ENCODE results near the gene TNFRSF6B. TPM values are rescaled to one million over a fixed set of nuclear protein-coding genes. Genes with fewer than 3 reads are reported as not detected.
"Not testable (repeated sequence)": the region's sequence is repeated elsewhere in the genome, so short reads cannot be mapped to it uniquely, and the experiment has no call there.

Gene TNFRSF6B
- polyA plus RNA-seq, 1 of the 3 experiments (the other 2 are of a cell fraction), result 9.4 TPM

DNA sequence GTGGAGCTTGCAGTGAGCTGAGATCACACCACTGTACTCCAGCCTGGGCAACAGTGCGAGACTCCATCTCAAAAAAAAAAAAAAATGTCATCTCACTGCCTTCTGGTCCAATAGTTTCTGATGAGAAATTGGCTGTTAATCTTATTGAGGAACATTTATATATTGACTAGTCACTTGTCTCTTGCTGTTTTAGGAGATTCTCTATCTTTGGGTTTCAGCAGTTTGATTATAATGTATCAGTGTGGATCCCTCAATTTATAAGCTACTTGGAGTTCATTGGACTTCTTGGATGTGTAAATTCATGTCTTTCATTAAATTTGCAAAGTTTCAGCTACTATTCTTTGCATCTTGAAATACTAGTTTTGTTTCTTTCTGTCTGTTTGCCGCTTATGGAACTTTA, 22.5 kb downstream of the TNFRSF6B start:
- CTCF ChIA-PET, result interaction anchor here (1.0 kb wide), 1 partner anchor 57 kb away, joined by 3 read pairs; no protein-coding TSS in a partner anchor
- no peaks in the 10 kb centered on the region for H3K9me2 ChIP-seq
- H3K79me2 ChIP-seq (ENCODE audit: insufficient read depth), result peaks cover 89% of the 10 kb centered on the region
- POLR2A ChIA-PET, result interaction anchor here (1.0 kb wide), 1 partner anchor 11 kb away, joined by 3 read pairs; the partner anchor contains the start of genes ARFRP1 and ZGPAT
- no peak overlapping the region for H3K9ac ChIP-seq
- H3K4me2 ChIP-seq, result no peak overlapping the region
- 95% methylated on average over 2 of the region's 2 CpGs for WGBS (ENCODE audit: low lambda C conversion rate)
- H2AFZ ChIP-seq (ENCODE audit: low read depth), result no peak overlapping the region
- H3K9me3 ChIP-seq, result no peaks in the 10 kb centered on the region
- H3K4me3 ChIP-seq (ENCODE audit: low read depth in 2 of 2, low read length in 1 of 2), result no peak overlapping the region
- H3K27me3 ChIP-seq (ENCODE audit: insufficient read depth), result no peaks in the 10 kb centered on the region
- no peaks in the 10 kb centered on the region for H4K20me1 ChIP-seq (ENCODE audit: insufficient read depth)
- TF ChIP-seq ELF1 (IDR thresholded peaks at IDR 0.05), result no peak
- TF ChIP-seq FOXM1 (IDR thresholded peaks at IDR 0.05; ENCODE audit: low read depth), result no peak
- TF ChIP-seq RCOR1 (IDR thresholded peaks at IDR 0.05; ENCODE audit: low read length), result no peak
- TF ChIP-seq SMC3 (IDR thresholded peaks at IDR 0.05; ENCODE audit: low read depth, low read length), result no peak
- TF ChIP-seq GABPA (IDR thresholded peaks at IDR 0.05; ENCODE audit: low read depth), result no peak
- TF ChIP-seq, protein P1, sequence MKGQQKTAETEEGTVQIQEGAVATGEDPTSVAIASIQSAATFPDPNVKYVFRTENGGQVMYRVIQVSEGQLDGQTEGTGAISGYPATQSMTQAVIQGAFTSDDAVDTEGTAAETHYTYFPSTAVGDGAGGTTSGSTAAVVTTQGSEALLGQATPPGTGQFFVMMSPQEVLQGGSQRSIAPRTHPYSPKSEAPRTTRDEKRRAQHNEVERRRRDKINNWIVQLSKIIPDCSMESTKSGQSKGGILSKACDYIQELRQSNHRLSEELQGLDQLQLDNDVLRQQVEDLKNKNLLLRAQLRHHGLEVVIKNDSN (IDR thresholded peaks at IDR 0.05; ENCODE audit: borderline replicate concordance, low read depth), result no peak
- no peak for TF ChIP-seq MXI1 (IDR thresholded peaks at IDR 0.05; ENCODE audit: low read depth, low read length)
- TF ChIP-seq RFX5 (IDR thresholded peaks at IDR 0.05; ENCODE audit: low read length), result no peak
- no peak for TF ChIP-seq EZH2phosphoT487 (IDR thresholded peaks at IDR 0.05; ENCODE audit: borderline replicate concordance, low read depth)
- no peak for TF ChIP-seq FOXJ3 (CRISPR knock-in tag; IDR thresholded peaks at IDR 0.05)
- TF ChIP-seq, protein P2, sequence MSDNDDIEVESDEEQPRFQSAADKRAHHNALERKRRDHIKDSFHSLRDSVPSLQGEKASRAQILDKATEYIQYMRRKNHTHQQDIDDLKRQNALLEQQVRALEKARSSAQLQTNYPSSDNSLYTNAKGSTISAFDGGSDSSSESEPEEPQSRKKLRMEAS (IDR thresholded peaks at IDR 0.05; ENCODE audit: low read depth), result no peak
- no peak for TF ChIP-seq FOSL2 (IDR thresholded peaks at IDR 0.05; ENCODE audit: borderline replicate concordance, low read depth)
- no peak for TF ChIP-seq MEF2A (IDR thresholded peaks at IDR 0.05; ENCODE audit: borderline replicate concordance, low read depth)
- TF ChIP-seq GATA2 (CRISPR knock-in tag; IDR thresholded peaks at IDR 0.05), result no peak
- no peak for TF ChIP-seq JUND (IDR thresholded peaks at IDR 0.05)
- peaks cover 15 to 70% of the 10 kb centered on the region in 2 experiments for H3K36me3 ChIP-seq (replicated peaks in 1 of 2; ENCODE audit: control insufficient read depth in 1 of 2, insufficient read depth in 2 of 2, low read length in 1 of 2)
- H3K27ac ChIP-seq (ENCODE audit: low read depth in 2 of 2, low read length in 1 of 2), result no peak overlapping the region
- H3F3A ChIP-seq (replicated peaks; ENCODE audit: insufficient read depth), result no peaks in the 10 kb centered on the region
- no peak for DNase-seq
- no peaks in the 10 kb centered on the region for H3K4me1 ChIP-seq (ENCODE audit: control insufficient read depth in 1 of 2, insufficient read depth in 2 of 2, low read depth in 1 of 2, low read length in 1 of 2)

DNA sequence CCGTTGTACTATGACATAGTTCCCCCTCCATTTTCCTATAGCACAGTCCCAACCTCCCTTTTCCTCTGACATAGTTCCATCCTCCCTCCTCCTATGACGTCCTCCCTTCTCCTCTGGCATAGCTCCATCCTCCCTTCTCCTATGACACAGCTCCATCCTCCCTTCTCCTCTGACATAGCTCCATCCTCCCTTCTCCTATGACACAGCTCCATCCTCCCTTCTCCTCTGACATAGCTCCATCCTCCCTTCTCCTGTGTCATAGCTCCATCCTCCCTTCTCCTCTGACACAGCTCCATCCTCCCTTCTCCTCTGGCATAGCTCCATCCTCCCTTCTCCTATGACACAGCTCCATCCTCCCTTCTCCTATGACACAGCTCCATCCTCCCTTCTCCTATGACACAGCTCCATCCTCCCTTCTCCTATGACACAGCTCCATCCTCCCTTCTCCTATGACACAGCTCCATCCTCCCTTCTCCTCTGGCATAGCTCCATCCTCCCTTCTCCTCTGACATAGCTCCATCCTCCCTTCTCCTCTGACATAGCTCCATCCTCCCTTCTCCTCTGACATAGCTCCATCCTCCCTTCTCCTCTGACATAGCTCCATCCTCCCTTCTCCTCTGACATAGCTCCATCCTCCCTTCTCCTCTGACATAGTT, 26.6 kb downstream of the TNFRSF6B start:
- H2AFZ ChIP-seq (ENCODE audit: low read depth); H3K9me2 ChIP-seq; H3K4me2 ChIP-seq; H3K9ac ChIP-seq; H3K9me3 ChIP-seq; H3K4me1 ChIP-seq (ENCODE audit: control insufficient read depth in 1 of 2, insufficient read depth in 2 of 2, low read depth in 1 of 2, low read length in 1 of 2); H3K27ac ChIP-seq (ENCODE audit: low read depth in 2 of 2, low read length in 1 of 2); H3K4me3 ChIP-seq (ENCODE audit: low read depth in 2 of 2, low read length in 1 of 2); H3F3A ChIP-seq (replicated peaks; ENCODE audit: insufficient read depth); DNase-seq; H4K20me1 ChIP-seq (ENCODE audit: insufficient read depth); H3K27me3 ChIP-seq (ENCODE audit: insufficient read depth): not testable (repeated sequence)
- 95% methylated on average over 2 of the region's 2 CpGs for WGBS (ENCODE audit: low lambda C conversion rate)
- peaks cover 88% of the 10 kb centered on the region for H3K79me2 ChIP-seq (ENCODE audit: insufficient read depth)
- ChIA-PET CTCF (interaction anchor here (1.8 kb wide), 1 partner anchor 52 kb away, joined by 8 read pairs; no protein-coding TSS in a partner anchor), POLR2A (interaction anchor here (1.1 kb wide), 2 partner anchors 15 kb away, joined by 3 to 4 read pairs; partner anchors contain the start of genes ARFRP1 and ZGPAT)
- peaks cover 14 to 58% of the 10 kb centered on the region in 2 experiments for H3K36me3 ChIP-seq (replicated peaks in 1 of 2; ENCODE audit: control insufficient read depth in 1 of 2, insufficient read depth in 2 of 2, low read length in 1 of 2)

DNA sequence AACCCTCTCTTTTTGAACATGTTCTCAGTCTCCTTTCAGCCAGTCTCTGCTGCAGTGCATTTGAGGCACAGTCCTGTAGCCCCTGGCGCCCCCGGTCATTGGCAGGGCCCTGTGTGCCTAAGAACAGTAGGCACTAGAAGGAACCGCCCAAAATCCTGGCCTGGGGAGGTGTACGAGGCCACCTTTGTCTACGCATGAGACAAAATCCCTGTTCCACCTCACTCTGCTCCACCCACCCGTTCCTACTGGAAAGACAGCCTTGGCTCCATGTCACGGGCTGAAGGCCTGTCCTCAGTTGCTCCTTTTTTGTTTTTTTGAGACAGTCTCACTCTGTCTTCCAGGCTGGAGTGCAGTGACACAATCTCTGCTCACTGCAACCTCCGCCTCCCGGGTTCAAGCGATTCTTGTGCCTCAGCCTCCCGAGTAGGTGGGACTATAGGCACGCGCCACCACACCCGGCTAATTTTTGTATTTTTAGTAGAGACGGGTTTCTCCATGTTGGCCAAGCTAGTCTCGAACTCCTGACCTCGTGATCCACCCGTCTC, 33.8 kb downstream of the TNFRSF6B start:
- DNase-seq; H3K27ac ChIP-seq (ENCODE audit: low read depth in 2 of 2, low read length in 1 of 2); H2AFZ ChIP-seq (ENCODE audit: low read depth); H3K4me1 ChIP-seq (ENCODE audit: control insufficient read depth in 1 of 2, insufficient read depth in 2 of 2, low read depth in 1 of 2, low read length in 1 of 2); H3K27me3 ChIP-seq (ENCODE audit: insufficient read depth); H3K4me3 ChIP-seq (ENCODE audit: low read depth in 2 of 2, low read length in 1 of 2); CTCF ChIA-PET; H3K4me2 ChIP-seq; POLR2A ChIA-PET; H3K9me2 ChIP-seq; H4K20me1 ChIP-seq (ENCODE audit: insufficient read depth); H3K9ac ChIP-seq; H3K9me3 ChIP-seq: not testable (repeated sequence)
- H3K79me2 ChIP-seq (ENCODE audit: insufficient read depth), result peaks cover 63% of the 10 kb centered on the region
- H3K36me3 ChIP-seq (replicated peaks in 1 of 2; ENCODE audit: control insufficient read depth in 1 of 2, insufficient read depth in 2 of 2, low read length in 1 of 2), result peaks cover 15 to 28% of the 10 kb centered on the region in 2 experiments
- H3F3A ChIP-seq (replicated peaks; ENCODE audit: insufficient read depth), result peaks cover 16% of the 10 kb centered on the region
- WGBS (ENCODE audit: low lambda C conversion rate), result 96% methylated on average over 18 of the region's 18 CpGs

All from SK-N-SH (cell line).